IPS DF 4.7 (cell line): ENCODE data around the gene OR52E6.

Experiments used
- DNase-seq: peaks from one replicate; pipeline ENCODE4 v3.0.0-alpha.2; 2013; ENCODE audit warnings: low spot score; ENCODE audit errors: extremely low read depth

Gene OR52E6

GRCh38 chr11:5803982-5804381 is 37.7 kb downstream of the OR52E6 start:
- DNase-seq = no peak

- DNase-seq = no peak
Measured at GRCh38 chr11:5796541-5796940, 45.2 kb downstream of the OR52E6 start.

GRCh38 chr11:5791165-5791564 is 50.5 kb downstream of the OR52E6 start, which contains the start of gene OR52N1:
TSS of gene OR52N1 (minus strand) at chr11:5791265. CDS start at chr11:5788816, 2,449 bp downstream.
- no peak for DNase-seq
